GM21390 (cell line): Measurements from ENCODE around the gene ACSBG1.

Experiments
- ATAC-seq: cut with Tn5 transposase; IDR thresholded peaks from one replicate; pipeline ENCODE4 v1.9.1; 2021; ENCODE audit not compliant: unreplicated experiment

The ACSBG1 gene

DNA sequence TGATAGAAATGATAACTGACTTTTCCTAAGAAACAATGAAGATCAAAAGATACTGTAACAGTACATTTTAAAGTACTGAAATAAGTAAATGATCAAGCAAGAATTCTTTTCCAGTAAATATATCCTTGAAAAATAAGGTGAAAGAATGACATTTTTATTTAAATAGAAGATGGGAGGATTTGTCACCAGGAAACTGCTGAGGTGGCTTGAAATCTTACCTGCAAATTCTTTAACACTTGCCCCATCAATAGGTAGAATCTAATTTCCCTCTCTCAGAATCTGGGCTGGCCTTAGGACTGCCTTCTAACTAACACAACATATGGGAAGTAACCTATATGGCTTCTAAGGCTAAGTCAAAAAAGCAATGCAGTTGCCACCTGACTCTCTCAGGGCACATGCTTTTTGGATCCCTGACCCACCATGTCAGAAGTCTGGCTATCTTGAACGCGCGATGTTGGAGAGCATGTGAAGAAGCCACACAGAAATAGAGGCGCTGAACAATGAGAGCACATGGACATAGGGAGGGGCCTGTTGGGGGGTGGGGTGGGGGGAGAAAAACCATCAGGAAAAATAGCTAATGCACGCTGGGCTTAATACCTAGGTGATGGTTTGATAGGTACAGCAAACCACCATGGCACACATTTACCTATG lies 11.5 kb downstream of the ACSBG1 start:
- no peak for ATAC-seq

DNA sequence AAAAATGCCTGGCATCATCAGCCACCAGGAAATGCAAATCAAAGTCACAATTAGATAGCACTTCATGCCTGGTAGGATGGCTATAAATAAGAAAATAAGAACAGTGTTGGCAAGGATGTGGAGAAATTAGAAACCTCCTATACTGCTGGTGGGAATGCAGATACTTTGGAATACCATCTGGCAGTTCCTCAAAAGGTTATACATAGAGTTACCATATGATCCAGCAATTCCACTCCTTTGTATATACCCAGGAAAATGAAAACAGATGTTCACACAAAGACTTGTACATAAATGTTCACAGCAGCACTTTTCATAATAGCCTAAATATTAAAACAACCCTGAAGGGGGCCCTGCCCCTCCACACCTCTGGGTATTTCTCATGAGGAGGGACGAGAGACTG lies 13.7 kb downstream of the ACSBG1 start:
- no peak for ATAC-seq

DNA sequence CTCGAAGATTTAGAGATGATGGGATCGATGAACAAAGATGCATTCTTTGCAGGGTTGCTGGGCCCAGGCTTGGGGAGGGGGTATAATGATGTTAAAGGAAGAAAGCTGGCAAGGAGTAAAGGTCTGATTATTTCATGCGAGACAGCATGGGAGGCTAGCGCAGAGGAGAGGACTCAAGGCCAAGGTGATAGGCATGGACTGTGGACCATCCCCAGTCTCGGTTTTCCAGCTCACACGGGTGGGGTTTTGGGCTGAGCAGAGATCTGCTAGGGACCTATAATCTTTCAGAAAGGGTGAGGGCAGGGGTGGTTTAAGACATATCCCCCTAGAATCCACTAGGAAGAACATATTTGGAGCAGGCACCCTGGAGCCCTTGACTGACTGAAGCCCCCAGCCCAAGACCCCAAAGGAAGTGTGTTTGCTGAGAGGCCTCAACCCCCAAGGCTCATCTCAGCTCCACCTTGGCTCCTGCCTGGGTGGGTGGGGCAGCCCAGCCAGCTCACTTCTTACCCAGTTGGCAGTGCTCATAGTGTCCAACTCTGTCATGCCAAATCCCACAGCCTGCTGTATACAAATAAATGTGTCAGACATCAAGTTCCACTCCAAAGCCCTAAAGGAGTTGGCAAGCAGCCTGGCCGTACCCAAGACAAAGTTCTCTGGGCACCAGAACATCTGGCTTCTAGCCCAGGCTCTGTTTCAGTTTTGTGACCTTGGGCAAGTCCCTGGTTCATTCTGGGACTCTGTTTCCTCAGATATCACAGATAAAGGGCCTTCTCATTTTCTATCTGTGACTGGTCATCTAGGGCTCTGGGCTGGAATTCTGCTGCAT lies 17.9 kb downstream of the ACSBG1 start:
- no peak for ATAC-seq

DNA sequence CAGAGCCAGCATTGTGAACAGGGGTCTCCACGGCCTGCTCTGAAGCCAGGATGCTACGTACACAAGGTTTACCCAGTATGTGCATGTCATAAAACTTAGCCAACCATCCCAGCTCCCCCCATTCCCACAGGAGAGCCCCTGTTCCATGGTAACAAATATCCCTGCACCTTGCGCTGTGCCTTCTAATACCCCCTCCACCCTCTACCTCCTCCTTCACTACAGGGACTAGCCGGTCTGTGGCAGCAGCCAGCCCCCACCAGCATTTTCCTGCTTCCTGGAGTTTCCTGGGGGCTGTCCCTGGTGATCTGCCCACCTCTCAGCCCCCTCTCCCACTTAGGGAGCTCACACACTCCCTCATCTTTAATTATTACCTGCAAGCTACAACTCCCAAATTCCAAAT lies 20.4 kb downstream of the ACSBG1 start:
- ATAC-seq, result no peak

DNA sequence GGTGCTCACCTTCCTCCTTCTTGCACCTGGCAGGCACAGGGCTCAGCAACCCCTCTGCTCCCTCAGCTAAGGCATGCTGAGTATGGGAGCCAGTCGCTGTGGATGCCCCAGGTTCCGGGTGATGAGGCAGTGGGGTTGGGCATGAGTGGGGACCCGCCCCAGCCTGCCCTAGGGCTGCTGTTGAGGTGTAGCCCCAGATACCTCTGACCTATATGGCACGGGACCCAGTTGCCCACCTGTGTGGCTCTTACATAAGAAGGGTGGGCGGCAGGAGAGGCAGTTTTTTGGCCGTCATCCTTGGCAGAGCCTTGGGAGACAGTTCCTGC lies 21.0 kb downstream of the ACSBG1 start:
- ATAC-seq, result no peak

DNA sequence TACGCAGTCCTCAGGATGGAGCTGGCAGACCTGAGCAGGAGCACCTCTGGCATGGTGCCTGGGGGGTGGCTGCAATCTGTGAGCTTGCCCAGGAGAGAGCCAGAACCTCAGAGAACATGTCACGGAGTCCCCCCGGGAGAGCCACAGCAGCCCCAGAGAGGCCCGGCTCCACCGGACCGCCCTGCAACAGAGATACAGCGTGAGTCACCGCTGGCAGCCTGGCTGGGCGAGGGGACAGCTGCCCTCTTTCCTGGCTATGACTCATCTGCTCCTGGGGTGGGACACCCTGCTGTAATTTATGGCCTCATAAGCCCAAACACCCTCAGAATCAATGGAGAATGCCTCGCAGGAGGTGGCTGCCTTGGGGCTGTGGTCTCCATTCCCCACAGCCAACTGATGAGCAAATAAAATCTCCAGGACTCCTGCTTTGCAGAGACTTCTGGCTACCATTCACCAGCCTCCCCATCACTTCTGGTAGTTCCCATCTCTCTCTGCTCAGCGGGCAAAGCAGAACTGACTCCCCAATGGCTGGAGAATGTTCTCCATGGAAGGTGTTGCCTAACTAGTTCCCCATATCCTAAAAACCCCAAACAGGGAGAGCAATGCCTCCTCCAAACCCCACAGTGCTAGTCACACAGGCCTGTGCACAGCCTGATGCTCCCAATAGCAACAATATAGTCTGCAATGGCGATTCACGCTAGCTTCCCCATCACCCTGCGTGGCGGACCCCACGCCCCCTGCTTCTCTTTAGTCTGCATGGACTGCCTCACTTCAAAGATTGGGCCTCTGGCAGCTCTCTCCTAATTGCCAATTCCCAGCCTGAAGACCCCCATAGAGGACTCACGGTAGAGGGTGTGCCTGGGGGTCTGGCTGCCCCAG lies 21.6 kb downstream of the ACSBG1 start:
- no peak for ATAC-seq

DNA sequence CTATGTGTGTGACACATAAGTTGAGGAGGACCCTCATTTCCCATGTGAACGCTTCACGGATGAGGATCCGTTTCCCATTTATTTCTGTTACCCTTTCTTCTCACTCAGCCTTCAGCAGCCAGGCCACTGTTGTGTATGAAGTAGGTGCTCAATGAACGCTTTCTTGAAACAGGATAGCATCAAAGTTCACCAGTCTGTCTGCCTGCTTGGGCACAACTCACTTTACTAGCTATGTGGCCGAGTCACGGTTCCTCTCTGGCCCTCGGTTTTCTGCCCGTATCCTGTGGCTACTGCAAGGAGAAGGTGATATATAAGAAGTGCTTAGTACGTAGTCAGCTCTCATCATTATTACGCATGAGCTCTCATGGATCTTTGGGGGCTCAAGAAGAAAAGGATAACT lies 22.4 kb downstream of the ACSBG1 start:
- no peak for ATAC-seq

DNA sequence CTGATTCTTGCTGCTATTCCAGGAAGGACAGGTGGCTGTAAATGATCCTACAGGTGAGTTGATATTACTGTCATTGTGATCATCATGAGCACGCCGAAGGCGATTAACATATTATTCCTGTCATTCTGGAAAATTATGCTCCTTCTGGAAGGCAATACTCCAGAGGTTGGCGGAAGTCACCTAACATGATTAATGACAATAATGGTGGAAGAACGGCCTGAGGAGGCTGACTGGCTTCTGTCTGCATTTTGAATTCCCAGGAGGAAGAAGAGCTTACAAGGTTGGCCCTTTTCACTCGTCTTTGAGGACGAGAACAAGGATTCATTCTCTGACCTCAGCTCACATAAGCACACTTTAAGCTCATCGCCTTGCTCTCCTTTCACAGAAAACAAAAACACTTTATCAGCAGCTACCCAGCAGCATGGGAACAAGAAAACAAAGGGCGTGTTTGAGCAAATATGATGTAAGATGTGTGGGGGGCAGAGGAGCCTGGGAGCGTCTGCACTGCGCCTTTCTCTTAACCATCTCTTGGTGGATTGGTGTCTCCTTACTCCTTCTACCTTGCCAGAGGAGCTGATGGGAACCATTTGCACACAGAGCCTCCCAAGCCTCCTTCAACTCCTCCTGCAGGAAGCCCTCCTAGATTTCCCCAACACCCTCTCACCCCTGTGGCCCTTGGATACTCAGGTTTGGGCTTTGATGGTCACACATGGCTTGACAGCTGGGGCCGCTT lies 23.0 kb downstream of the ACSBG1 start:
- ATAC-seq, result no peak

DNA sequence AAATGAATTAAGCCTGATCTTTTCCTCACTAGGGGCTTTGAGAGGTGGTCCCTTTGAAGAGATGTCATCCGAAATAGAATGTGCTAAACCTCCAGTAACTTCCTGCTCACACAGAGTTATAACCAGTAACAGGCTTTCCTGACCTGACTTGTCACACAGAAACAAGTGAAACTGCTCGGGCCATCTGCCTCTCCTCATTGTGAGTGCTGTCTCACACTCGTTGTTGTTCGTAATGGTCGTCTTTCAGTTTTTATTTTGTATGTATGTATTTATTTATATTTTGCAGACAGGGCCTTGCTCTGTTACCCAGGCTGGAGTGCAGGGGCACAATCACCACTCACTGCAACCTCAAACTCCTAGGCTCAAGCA lies 24.0 kb downstream of the ACSBG1 start:
- no peak for ATAC-seq

DNA sequence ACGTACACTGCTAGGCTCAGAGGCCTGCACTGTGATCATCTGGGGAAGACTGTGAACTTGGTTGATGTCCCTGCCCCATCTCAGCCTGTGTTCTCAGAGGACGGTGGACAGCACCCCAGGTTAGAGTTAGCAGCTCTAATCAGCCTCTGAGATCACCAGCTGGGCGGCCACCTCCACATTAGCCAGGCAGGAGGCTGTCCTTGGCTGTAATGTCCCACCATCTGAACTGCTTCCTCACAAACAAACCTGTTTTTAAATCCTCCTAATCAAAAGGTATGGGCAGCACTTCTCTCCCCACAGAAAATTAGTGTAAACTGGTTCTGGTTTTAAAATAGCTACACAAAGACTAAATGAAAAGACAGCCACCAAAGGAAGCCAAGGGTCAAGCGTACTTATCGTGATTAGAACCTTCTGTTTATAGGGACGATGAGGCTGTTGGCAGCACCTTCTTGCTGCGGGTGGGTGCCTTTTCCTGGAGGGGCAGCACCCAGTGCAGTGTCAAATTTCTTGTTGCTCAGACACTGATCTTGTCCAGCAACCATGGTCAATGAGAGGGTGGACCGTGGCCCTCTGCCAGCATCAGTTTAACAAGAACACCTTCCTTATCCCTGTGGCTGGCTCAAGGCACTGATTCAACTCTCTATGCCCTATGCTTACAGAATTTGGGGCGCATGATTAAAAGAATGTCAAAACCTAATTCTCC lies 24.6 kb downstream of the ACSBG1 start:
- ATAC-seq, result no peak

DNA sequence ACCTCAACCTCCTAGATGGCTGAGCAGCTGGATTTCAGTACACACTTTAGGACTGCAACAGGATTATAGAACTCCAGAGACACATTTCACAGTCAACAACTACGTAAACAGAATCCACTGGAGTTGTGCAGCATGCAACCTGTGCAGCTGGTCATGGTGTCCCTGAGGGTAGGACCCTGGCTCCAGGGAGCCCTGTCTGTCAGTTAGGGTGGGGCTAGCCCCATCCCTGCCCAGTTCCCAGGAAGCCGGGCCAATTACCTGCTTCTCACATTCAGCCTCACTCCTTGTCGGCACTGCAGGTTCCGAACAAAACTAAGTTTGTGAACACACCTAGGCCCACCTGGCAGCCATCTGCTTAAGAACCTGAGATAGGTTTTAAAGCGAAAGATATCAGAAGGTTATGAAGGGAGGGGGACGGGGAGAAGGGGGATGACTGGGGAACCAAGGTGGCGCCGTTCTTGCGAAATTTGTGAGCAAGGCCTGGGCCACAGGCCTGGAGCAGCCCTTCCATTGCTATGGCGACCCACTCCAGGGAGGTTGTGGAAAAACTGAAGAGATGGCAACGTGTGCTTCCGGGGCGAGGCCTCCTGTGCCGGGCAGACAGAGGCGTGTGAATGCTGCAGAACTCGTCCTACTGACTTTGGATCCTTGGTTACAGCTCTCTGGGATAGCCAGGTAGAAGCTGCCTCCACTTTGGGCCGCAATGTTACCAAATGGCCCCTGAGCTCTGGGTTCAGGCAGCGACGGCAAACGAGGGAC lies 25.3 kb downstream of the ACSBG1 start:
- ATAC-seq, result no peak

DNA sequence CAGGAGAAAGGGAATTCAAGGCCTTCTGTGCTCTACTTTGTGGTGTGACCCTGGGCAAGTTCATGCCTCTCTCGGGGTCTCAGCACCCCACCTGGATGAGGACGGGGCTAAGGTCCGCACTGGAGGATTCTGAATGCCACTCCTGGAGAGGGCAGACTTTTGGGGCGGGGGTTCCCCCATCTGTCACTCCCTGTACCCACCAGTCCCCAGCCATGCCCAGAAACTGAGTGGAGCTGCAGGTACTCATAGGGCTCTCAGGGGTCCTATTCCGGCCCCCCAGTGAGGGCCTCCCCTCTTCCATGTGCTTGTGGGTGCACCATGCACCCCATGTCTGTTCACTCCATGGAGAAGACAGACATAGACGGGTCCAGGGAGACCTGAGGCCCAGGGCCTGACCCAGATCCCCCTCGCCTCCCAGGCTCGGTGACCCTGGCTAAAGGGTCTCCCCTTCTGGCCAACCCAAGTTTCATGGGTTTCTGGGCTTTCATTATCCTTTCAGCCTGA lies 26.0 kb downstream of the ACSBG1 start:
- no peak for ATAC-seq

DNA sequence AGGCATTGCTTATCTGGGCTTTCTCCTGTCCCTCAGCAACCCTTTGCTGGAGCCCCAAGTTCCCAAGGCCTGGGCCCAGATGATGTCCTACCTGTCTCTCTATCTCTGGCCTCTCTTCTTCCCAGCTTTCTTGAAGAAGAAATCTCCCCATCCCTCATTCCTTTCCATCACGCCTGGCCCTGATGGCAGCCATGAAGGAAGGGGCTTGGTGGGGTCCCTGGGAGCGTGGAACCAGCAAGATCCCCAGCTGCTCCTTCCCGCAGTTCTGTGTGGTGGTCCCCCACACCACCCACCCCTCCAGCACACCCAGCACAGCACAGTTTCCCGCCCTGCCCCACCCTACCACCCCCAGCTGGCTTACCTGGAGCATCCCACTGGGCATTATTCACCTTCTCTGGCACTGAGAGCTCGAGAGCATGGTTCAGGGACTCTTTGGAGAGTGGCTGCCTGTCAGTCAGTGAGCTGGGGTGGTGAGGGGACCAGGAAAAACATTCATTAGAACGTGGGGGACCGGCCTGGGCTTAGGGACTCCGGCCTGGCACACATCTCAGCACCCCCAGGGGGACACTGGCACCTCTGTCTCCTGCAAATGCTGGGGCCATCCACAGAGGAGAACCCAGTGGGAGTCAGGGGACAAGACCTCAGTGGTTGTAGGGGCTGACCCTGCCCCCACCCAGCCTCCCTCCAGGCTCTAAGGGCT lies 26.6 kb downstream of the ACSBG1 start:
- no peak for ATAC-seq

DNA sequence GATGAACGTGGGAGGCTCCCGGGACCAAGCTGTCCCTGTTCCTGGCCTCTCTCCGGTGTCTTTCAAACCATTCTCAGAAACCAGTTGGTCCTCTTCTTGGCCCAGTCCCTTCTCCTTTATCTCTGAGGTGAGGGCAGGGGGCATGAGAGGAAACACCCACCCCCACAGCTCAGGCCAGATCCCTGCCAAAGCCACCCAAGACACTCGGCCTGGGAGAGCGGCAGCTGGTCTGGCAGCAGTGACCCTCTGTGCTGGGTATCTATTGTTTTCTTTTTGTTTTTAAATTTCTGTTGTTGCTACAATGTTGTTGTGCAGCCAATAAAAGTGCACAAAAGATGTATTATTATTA lies 27.3 kb downstream of the ACSBG1 start:
- no peak for ATAC-seq

DNA sequence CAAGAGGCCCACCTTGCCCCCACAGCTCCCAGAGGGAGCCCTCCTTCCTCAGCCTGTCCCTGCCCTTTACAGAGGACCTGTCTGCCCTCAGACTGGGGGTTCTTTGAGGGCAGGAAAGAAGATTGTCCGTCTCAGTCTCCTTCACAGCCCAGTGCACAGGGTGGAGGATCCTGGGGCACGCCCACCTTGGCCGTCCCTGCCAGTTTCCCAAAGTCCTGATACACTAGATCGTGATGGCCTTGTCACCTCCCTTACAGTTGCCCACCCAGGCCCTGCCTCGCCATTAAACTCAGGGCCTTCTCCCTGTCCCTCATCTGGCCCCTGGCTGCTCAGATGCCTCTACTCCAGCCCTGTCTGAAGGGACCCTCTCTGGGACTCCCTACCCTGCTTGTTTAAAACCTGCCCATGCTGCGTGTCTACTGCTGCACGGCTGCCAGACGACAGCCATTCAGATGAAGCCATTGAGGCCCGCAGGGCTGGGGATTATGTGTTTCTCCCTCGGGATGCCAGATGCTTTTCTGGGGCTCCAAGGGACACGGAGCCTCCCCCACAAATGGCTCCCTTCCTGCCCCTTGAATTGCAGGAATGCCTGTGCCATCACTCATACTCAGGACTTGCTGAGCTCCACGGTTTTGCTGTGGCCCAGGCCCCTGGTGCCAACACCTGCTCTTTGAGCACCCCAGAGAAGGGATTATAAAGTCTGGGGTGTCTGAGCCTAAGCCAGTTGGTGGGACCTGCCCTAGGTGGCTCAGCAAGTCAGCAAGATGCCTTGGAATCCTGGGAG lies 27.8 kb downstream of the ACSBG1 start:
- ATAC-seq, result no peak

DNA sequence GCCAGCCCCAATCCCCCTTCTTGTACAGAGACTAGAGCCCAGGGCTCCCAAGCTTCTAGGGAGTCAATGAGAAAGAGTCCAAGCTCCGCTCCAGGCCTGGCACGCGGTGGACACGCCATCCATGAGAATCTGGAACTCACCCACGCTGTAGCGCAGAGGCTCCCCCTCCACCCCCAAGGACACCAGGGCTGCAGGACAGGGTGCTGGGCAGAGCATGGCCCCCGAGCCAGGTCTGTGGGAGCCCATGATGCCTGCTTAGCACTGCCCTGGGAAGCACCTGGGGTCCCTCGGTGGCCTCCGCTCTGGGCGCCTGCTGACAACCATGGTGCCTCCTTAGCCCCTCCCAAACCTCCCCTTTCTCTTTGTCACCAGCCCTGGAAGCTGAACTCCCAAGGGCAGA lies 28.5 kb downstream of the ACSBG1 start:
- ATAC-seq, result no peak

DNA sequence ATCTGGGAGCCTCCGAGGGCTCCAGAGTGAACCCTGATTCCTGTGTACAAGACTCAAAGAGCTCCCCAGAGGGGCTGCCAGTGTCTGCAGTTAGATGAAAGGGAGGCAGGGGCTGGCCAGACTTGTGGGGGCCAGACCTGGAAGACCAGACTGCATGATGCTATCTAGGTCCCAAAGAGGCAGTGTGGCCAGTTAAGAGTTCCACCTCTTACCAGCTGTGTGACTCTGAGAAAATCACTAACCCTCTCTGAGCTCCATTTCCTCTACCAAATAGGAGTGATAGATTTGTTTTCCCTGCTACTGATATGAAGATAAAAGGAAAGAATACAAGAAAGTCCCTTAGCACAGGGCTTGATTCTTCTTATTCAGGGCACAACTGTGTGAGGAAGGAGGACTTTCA lies 29.0 kb downstream of the ACSBG1 start:
- ATAC-seq, result no peak
